Spleen (tissue), 11 donors: ENCODE results near the gene ICOS. TPM values are rescaled to one million over a fixed set of nuclear protein-coding genes. Genes with fewer than 3 reads are reported as not detected.

ENCODE experiments used
- DNase-seq: peaks from one replicate; pipeline ENCODE4 v3.0.0-alpha.2; 2020
- H3K27ac ChIP-seq, 8 donors: fragments of 200-600 bp; sonication (generic) in 7 of 8; 1 replicate in 4 of 8; 2 replicates in 4 of 8; pipeline versions ENCODE4 v1.5.0 to v1.8.0; 2016 to 2021; ENCODE audit warnings: inconsistent platforms in 4 of 8, mild to moderate bottlenecking in 4 of 8, moderate library complexity in 1 of 8
- H3K27me3 ChIP-seq, 7 donors: fragments of 200-600 bp; sonication (generic) in 6 of 7; replicated peaks in 1 of 7; 1 replicate in 4 of 7; 2 replicates in 3 of 7; pipeline versions ENCODE4 v1.5.0 to v1.8.0; 2016 to 2021; ENCODE audit warnings: inconsistent platforms in 3 of 7, mild to moderate bottlenecking in 1 of 7
- H3K36me3 ChIP-seq, 6 donors: fragments of 200-600 bp; sonication (generic) in 5 of 6; 1 replicate in 4 of 6; 2 replicates in 2 of 6; pipeline versions ENCODE4 v1.5.0 to v1.8.0; 2016 to 2021; ENCODE audit warnings: inconsistent platforms in 2 of 6
- H3K4me1 ChIP-seq, 6 donors: fragments of 200-600 bp; sonication (generic) in 5 of 6; 1 replicate in 3 of 6; 2 replicates in 3 of 6; pipeline versions ENCODE4 v1.5.0 to v1.8.0; 2016 to 2021; ENCODE audit warnings: inconsistent platforms in 3 of 6
- H3K4me3 ChIP-seq, 8 donors: fragments of 200-600 bp; sonication (generic) in 7 of 8; 1 replicate in 4 of 8; 2 replicates in 4 of 8; pipeline versions ENCODE4 v1.5.0 to v1.8.0; 2016 to 2021; ENCODE audit warnings: inconsistent platforms in 4 of 8, mild to moderate bottlenecking in 4 of 8, moderate library complexity in 2 of 8
- H3K9me3 ChIP-seq, 8 donors: fragments of 200-600 bp; sonication (generic) in 7 of 8; 1 replicate in 4 of 8; 2 replicates in 4 of 8; pipeline versions ENCODE4 v1.5.0 to v1.8.0; 2016 to 2021; ENCODE audit warnings: inconsistent platforms in 4 of 8
- POLR2A ChIP-seq, 3 donors: fragments of 450-650 bp; IDR thresholded peaks; one replicate each; pipeline ENCODE4 v1.5.1; 2017; ENCODE audit warnings: antibody characterized with exemption in 3 of 3, mild to moderate bottlenecking in 1 of 3
- POLR2AphosphoS5 ChIP-seq, 3 donors: sonication (generic); formaldehyde crosslinking; IDR thresholded peaks; one replicate each; pipeline ENCODE4 v1.5.1; 2017; ENCODE audit warnings: antibody characterized with exemption in 3 of 3
- WGBS, 5 donors: extraction: QIAGEN DNeasy Blood & Tissue Kit in 3 of 5; methylation state at CpG; one replicate each; pipeline versions ENCODE4 v1.1.5 to v1.1.7; 2013 to 2018; 5-methylcytosine and 5-hydroxymethylcytosine counted together
- intact Hi-C: fragments of 100-400 bp; cut with DNase I; formaldehyde crosslinking; loops from one replicate; pipeline ENCODE4 v1.15.0; 2023; ENCODE audit warnings: low total_unique reads
- polyA plus RNA-seq, 3 donors: library from polyadenylated mRNA; stranded (reverse); fragments of 200-250 nt; gene quantifications; one replicate each; pipeline ENCODE4 v1.2.1, GENCODE V29; 2013
- total RNA-seq, 7 donors: library from RNA; depleted of rRNA in 3 of 7; stranded (reverse); fragments of >200 nt in 3 of 7; fragmentation: NEBNext Ultra II Directional in 4 of 7; extraction: Animal tissue kit (Norgen Biotek cat#: 25700) in 4 of 7; gene quantifications; one replicate each; pipeline versions ENCODE4 v1.1.0 to v1.2.1, GENCODE V29; 2016 to 2021
- TF ChIP-seq, protein P1 (sequence below), 11 experiments: fragments of 200-600 bp in 7 of 11; fragments of 450-650 bp in 4 of 11; sonication (generic) in 4 of 11; IDR thresholded peaks in 8 of 11; conservative IDR thresholded peaks in 3 of 11; 1 replicate in 7 of 11; 2 replicates in 4 of 11; pipeline versions ENCODE4 v1.4.0 to v1.8.0; 2016 to 2021; ENCODE audit warnings: antibody characterized with exemption in 11 of 11, inconsistent platforms in 4 of 11, mild to moderate bottlenecking in 1 of 11
- donor health status: healthy with polysubstance abuse.
- donor health status: DM: no; HTN: no; CAD: no; lungs with moderate emphysema.
- donor health status: DM: no; HTN: no; CAD: no.
- donor health status: Bipolar disorder and iron deficiency.
- donor health status: healthy.
- donor health status: DM: no; HTN: no; CAD: no.
- donor health status: DM: yes; HTN: yes; CAD: no.

ICOS gene
- total and polyA plus RNA-seq, 10 donors, result 1.2 to 5.0 (median 3.6) TPM

- no peak overlapping the region for H3K4me3 ChIP-seq
- no peaks in the 10 kb centered on the region for H3K36me3 ChIP-seq
- intact Hi-C loops, result no loop called here
- no peaks in the 10 kb centered on the region for H3K9me3 ChIP-seq
- no peak overlapping the region for H3K27ac ChIP-seq
- 77 to 87% (median 86%) methylated on average over 2 of the region's 2 CpGs for WGBS, 5 donors
- H3K27me3 ChIP-seq, result no peaks in the 10 kb centered on the region
- no peak for DNase-seq
- H3K4me1 ChIP-seq, result peaks cover 0 to 4% (median 0%) of the 10 kb centered on the region in 6 donors
- no peak for TF ChIP-seq POLR2AphosphoS5 (IDR thresholded peaks at IDR 0.05)
- TF ChIP-seq POLR2A (IDR thresholded peaks at IDR 0.05), result no peak
- TF ChIP-seq, protein P1, sequence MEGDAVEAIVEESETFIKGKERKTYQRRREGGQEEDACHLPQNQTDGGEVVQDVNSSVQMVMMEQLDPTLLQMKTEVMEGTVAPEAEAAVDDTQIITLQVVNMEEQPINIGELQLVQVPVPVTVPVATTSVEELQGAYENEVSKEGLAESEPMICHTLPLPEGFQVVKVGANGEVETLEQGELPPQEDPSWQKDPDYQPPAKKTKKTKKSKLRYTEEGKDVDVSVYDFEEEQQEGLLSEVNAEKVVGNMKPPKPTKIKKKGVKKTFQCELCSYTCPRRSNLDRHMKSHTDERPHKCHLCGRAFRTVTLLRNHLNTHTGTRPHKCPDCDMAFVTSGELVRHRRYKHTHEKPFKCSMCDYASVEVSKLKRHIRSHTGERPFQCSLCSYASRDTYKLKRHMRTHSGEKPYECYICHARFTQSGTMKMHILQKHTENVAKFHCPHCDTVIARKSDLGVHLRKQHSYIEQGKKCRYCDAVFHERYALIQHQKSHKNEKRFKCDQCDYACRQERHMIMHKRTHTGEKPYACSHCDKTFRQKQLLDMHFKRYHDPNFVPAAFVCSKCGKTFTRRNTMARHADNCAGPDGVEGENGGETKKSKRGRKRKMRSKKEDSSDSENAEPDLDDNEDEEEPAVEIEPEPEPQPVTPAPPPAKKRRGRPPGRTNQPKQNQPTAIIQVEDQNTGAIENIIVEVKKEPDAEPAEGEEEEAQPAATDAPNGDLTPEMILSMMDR (IDR thresholded peaks at IDR 0.05 in 8 of 11, conservative IDR thresholded peaks at IDR 0.05 in 3 of 11), result no peak
These were observed 51.4 kb downstream of the ICOS start for GRCh38 chr2:203987959-203988358.

DNA sequence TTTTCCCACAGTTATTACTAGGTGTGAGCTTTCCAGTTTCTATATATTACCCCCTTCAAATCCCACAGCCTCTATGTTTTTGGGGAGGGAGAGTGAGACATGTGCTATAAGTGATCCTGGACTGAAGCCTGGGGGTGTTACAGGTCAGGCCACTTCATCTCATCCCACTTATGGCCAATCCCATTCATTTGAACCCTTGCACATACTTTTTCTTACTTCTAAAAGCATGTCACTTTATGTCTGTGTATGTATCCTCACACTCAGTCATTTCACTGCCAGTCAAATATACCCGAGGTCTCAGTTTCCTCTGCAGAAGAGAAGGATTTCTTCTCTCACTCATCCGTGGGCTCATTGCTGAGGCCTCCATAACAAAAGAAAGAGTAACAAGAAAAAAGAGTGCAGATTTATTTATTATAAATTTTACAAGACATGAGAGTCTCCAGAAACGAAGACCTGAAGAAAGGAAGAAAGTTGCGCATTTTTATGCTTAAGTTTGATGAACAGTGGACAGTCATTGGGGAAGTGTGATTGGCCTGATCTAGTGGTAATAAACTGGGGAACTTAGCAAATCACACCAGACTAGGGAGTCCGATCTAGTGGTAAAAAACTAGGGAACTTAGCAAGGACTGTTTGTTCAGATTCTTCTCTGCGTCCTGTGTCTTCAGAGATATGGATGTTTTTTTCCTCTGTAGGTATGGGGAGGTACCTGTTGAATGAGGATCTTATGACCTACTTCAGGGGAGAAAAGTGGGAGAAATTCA is 52.1 kb downstream of the ICOS start:
- H3K27ac ChIP-seq, result peak overlapping the region in 1 of 8 donors; percentile 59

DNA sequence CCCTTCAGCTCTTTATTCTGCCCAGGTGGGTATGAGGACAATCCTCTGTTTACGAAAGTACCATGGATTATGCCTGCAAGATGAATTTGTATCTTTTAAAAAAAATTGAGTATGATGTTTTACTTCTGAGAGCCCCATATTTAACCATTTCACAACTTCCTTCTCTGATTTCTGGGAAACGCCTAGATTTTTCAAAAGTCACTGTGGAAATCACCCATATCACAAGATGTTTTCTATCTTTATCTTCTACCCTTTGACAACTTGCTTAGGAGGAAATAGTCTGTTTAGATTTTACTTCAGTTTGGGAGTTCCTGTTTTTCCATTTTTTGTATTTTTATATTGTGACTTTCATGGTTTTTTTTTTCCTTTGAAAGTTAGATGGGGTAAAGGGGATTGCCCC is 53.0 kb downstream of the ICOS start:
- TF ChIP-seq, protein P1 (IDR thresholded peaks at IDR 0.05 in 8 of 11, conservative IDR thresholded peaks at IDR 0.05 in 3 of 11), result no peak
- TF ChIP-seq POLR2A (IDR thresholded peaks at IDR 0.05), result no peak
- TF ChIP-seq POLR2AphosphoS5 (IDR thresholded peaks at IDR 0.05), result no peak
- intact Hi-C loops, result no loop called here
- no peak for DNase-seq
- Histone ChIP-seq H3K9me3 (no peaks in the 10 kb centered on the region), H3K36me3 (no peaks in the 10 kb centered on the region), H3K27ac (peak overlapping the region in 1 of 8 donors; percentile 59), H3K27me3 (no peaks in the 10 kb centered on the region), H3K4me1 (peaks cover 0 to 7% (median 0%) of the 10 kb centered on the region in 6 donors), H3K4me3 (no peak overlapping the region)
- WGBS, 5 donors, result 50 to 64% (median 55%) methylated on average over 2 of the region's 2 CpGs

More for the DNA sequence above, 52.1 kb downstream of the ICOS start:
- Histone ChIP-seq H3K27me3 (no peaks in the 10 kb centered on the region), H3K4me3 (no peak overlapping the region), H3K36me3 (no peaks in the 10 kb centered on the region), H3K9me3 (no peaks in the 10 kb centered on the region), H3K4me1 (peaks cover 0 to 6% (median 0%) of the 10 kb centered on the region in 6 donors)
- intact Hi-C loops, result no loop called here
- WGBS, 5 donors, result 71 to 85% (median 78%) methylated on average over 6 of the region's 6 CpGs
- TF ChIP-seq, protein P1 (IDR thresholded peaks at IDR 0.05 in 8 of 11, conservative IDR thresholded peaks at IDR 0.05 in 3 of 11), result no peak
- TF ChIP-seq POLR2AphosphoS5 (IDR thresholded peaks at IDR 0.05), result no peak
- no peak for TF ChIP-seq POLR2A (IDR thresholded peaks at IDR 0.05)
- DNase-seq, result no peak

GRCh38 chr2:203992509-203992908 is 55.9 kb downstream of the ICOS start:
- WGBS, 5 donors, result 50 to 79% (median 51%) methylated on average over 1 of the region's 1 CpG
- DNase-seq, result no peak
- intact Hi-C loops, result no loop called here

More at GRCh38 chr2:203992509-203992908, 55.9 kb downstream of the ICOS start:
- no peak for TF ChIP-seq POLR2AphosphoS5 (IDR thresholded peaks at IDR 0.05)
- no peak for TF ChIP-seq POLR2A (IDR thresholded peaks at IDR 0.05)
- TF ChIP-seq, protein P1 (IDR thresholded peaks at IDR 0.05 in 8 of 11, conservative IDR thresholded peaks at IDR 0.05 in 3 of 11), result no peak
- Histone ChIP-seq H3K36me3 (no peaks in the 10 kb centered on the region), H3K4me3 (no peak overlapping the region), H3K9me3 (no peaks in the 10 kb centered on the region), H3K4me1 (peaks cover 0 to 7% (median 0%) of the 10 kb centered on the region in 6 donors), H3K27ac (peak overlapping the region in 1 of 8 donors; percentile 3), H3K27me3 (no peaks in the 10 kb centered on the region)
